Measurements from ENCODE around the gene TBCCD1. TPM values are rescaled to one million over a fixed set of nuclear protein-coding genes. Genes with fewer than 3 reads are reported as not detected.

The TBCCD1 gene
- total and polyA plus RNA-seq, 2 of the 8 experiments (the other 6 are each of a cell fraction or from before 2014, with no cell fraction given), result 11.3 to 13.9 TPM

- ChIA-PET POLR2A (ENCODE audit: partially characterized antibody) (no interaction called here), CTCF (ENCODE audit: partially characterized antibody) (interaction anchor here (0.7 to 5.2 kb wide), 5 partner anchors 8 to 266 kb away, joined by 3 to 55 read pairs (median 4); no protein-coding TSS in a partner anchor)
- no peak for FAIRE-seq
- no peak for TF ChIP-seq RNF2 (IDR thresholded peaks at IDR 0.05; ENCODE audit: borderline replicate concordance, low read depth, low read length, missing control alignments, poor library complexity, severe bottlenecking)
- TF ChIP-seq RXRA (IDR thresholded peaks at IDR 0.05; ENCODE audit: insufficient read depth, low read depth, low read length), result no peak
- no peak for TF ChIP-seq CREB1 (IDR thresholded peaks at IDR 0.05)
- no peak for TF ChIP-seq JUN (IDR thresholded peaks at IDR 0.05; ENCODE audit: low read depth, low read length)
- TF ChIP-seq SP2 (IDR thresholded peaks at IDR 0.05; ENCODE audit: low read length), result no peak
- no peak for TF ChIP-seq SIRT6 (IDR thresholded peaks at IDR 0.05; ENCODE audit: low read length)
- TF ChIP-seq RAD21 (IDR thresholded peaks at IDR 0.05 in 1 of 2, conservative IDR thresholded peaks at IDR 0.05 in 1 of 2; ENCODE audit: low read depth in 2 of 2, low read length in 2 of 2), result no peak
- no peak for TF ChIP-seq MAFK (IDR thresholded peaks at IDR 0.05; ENCODE audit: low read depth, low read length)
- no peak for TF ChIP-seq TAF7 (optimal IDR thresholded peaks at IDR 0.05; ENCODE audit: borderline replicate concordance, low read depth, low read length)
- TF ChIP-seq SIN3A (conservative IDR thresholded peaks at IDR 0.05 in 1 of 2, IDR thresholded peaks at IDR 0.05 in 1 of 2; ENCODE audit: low read depth in 1 of 2, low read length in 2 of 2), result no peak
- TF ChIP-seq CHD2 (IDR thresholded peaks at IDR 0.05; ENCODE audit: low read length), result no peak
- no peak for TF ChIP-seq RBBP5 (IDR thresholded peaks at IDR 0.05; ENCODE audit: borderline replicate concordance, low read depth, low read length)
These were observed 41.5 kb downstream of the TBCCD1 start for GRCh38 chr3:186525369-186526255.

More at GRCh38 chr3:186525369-186526255, 41.5 kb downstream of the TBCCD1 start:
- no peak overlapping the region for H4K8ac ChIP-seq (ENCODE audit: extremely low read depth, insufficient read depth, low read length)
- H3K23me2 ChIP-seq (ENCODE audit: low read depth, low read length), result peaks cover 2% of the 10 kb centered on the region; the same call in 1 of the 2 replicates
- H2BK120ac ChIP-seq (replicated peaks; ENCODE audit: low read depth, low read length), result no peak overlapping the region
- H4K20me1 ChIP-seq (replicated peaks in 1 of 2; ENCODE audit: control insufficient read depth in 1 of 2, insufficient read depth in 2 of 2, low read length in 2 of 2), result no peaks in the 10 kb centered on the region
- H4K91ac ChIP-seq (replicated peaks; ENCODE audit: insufficient read length, low read length), result no peak overlapping the region
- H3K79me2 ChIP-seq (ENCODE audit: control insufficient read depth in 1 of 2, insufficient read depth in 2 of 2, low read length in 2 of 2), result no peaks in the 10 kb centered on the region
- H2BK15ac ChIP-seq (ENCODE audit: low read length), result no peak overlapping the region
- H3K56ac ChIP-seq (replicated peaks; ENCODE audit: insufficient read length, low read depth, low read length), result no peak overlapping the region
- 80% methylated on average over 9 of the region's 9 CpGs; no CpG with 5 or more reads in 1 of the 2 experiments for WGBS, 2 experiments (ENCODE audit: extremely low coverage in 1 of 2, insufficient coverage in 1 of 2, insufficient read length in 1 of 2, insufficient replicate concordance in 2 of 2, low coverage in 1 of 2, low lambda C conversion rate in 2 of 2, missing lambda C conversion rate in 1 of 2)
- H3K27me3 ChIP-seq (replicated peaks in 1 of 4; ENCODE audit: control insufficient read depth in 3 of 4, extremely low read depth in 1 of 4, insufficient read depth in 3 of 4, low read length in 3 of 4), result no peaks in the 10 kb centered on the region; a peak in 1 of 7 replicates
- H3K23ac ChIP-seq (ENCODE audit: insufficient read length), result no peak overlapping the region
- H2AFZ ChIP-seq (ENCODE audit: low read length), result no peak overlapping the region
- no peak overlapping the region for H3K14ac ChIP-seq (ENCODE audit: insufficient read length)
- H3K4me1 ChIP-seq (replicated peaks in 1 of 4; ENCODE audit: control insufficient read depth in 3 of 4, insufficient read depth in 4 of 4, low read length in 3 of 4), result 0 out of 7 replicates have a peak, but pooled peaks cover 0 to 3% (median 0%) of the 10 kb centered on the region in 4 experiments
- no peak overlapping the region for H3K4me3 ChIP-seq (ENCODE audit: extremely low read depth in 1 of 4, insufficient read depth in 2 of 4, low read depth in 3 of 4, low read length in 4 of 4)
- no peaks in the 10 kb centered on the region for H3K9me3 ChIP-seq (ENCODE audit: insufficient read depth in 2 of 2, low read depth in 1 of 2, low read length in 1 of 2)
- H2BK5ac ChIP-seq (ENCODE audit: low read depth, low read length), result no peak overlapping the region
- DNase-seq (ENCODE audit: low read depth in 1 of 2, low spot score in 2 of 2), result no peak
- H3K4me2 ChIP-seq (ENCODE audit: insufficient read depth in 1 of 2, low read depth in 2 of 2, low read length in 2 of 2), result no peak overlapping the region
- H2BK12ac ChIP-seq (ENCODE audit: low read depth, low read length), result no peak overlapping the region
- H2BK20ac ChIP-seq (ENCODE audit: low read length), result no peak overlapping the region
- no peak overlapping the region for H4K5ac ChIP-seq (ENCODE audit: insufficient read length, low read depth, low read length)
- H3K27ac ChIP-seq (ENCODE audit: low read depth, low read length), result no peak overlapping the region
- no peak overlapping the region for H3K9ac ChIP-seq (replicated peaks in 1 of 4; ENCODE audit: extremely low read depth in 1 of 4, low read depth in 3 of 4, low read length in 3 of 4)
- H2AK5ac ChIP-seq (ENCODE audit: low read depth, low read length), result no peak overlapping the region
- no peak overlapping the region for H3K18ac ChIP-seq (ENCODE audit: extremely low read depth, low read length)
- no peaks in the 10 kb centered on the region for H3K36me3 ChIP-seq (ENCODE audit: control insufficient read depth in 2 of 4, insufficient read depth in 4 of 4, low read length in 3 of 4)
- no peaks in the 10 kb centered on the region for H3K79me1 ChIP-seq (ENCODE audit: low read depth, low read length)
- H3K4ac ChIP-seq (replicated peaks; ENCODE audit: insufficient read length, low read depth, low read length), result no peak overlapping the region
